ENCODE data around the gene AGAP1.

- TF ChIP-seq CTCF (IDR thresholded peaks at IDR 0.05), result no peak
- TF ChIP-seq POLR2A (IDR thresholded peaks at IDR 0.05), result no peak
These were observed 527.7 kb downstream of the AGAP1 start for GRCh38 chr2:236021499-236022057.

All from right lobe of liver (tissue), 4 donors.